ENCODE measurements around the gene AEBP2. TPM values are rescaled to one million over a fixed set of nuclear protein-coding genes. Genes with fewer than 3 reads are reported as not detected.
A peak's percentile ranks its signal among the peaks of the same experiment; 100 is the strongest.
"Not testable (repeated sequence)": the region's sequence is repeated elsewhere in the genome, so short reads cannot be mapped to it uniquely, and the experiment has no call there.

AEBP2 gene
- total and polyA plus RNA-seq, 3 donors from 2014 or later = 30.8 to 62.0 (median 57.7) TPM

GRCh38 chr12:19398376-19399363 lies 40.6 kb upstream of the AEBP2 start:
- Histone ChIP-seq H3K36me3 (ENCODE audit: low read depth, missing control alignments) (no peaks in the 10 kb centered on the region), H3K27me3 (no peaks in the 10 kb centered on the region), H3K9me3 (no peaks in the 10 kb centered on the region), H3K27ac (no peak overlapping the region), H3K4me1 (no peaks in the 10 kb centered on the region), H3K4me3 (no peak overlapping the region)
- DNase-seq = no peak
- TF ChIP-seq POLR2A (IDR thresholded peaks at IDR 0.05) = no peak
- no peak for TF ChIP-seq CTCF (IDR thresholded peaks at IDR 0.05)
- intact Hi-C loops (cut with DNase I; ENCODE audit: low total_unique reads) = no loop called here
- 94 to 96% methylated on average over 6 of the region's 6 CpGs for whole genome bisulfite sequencing, 2 donors

- DNase-seq; H3K4me1 ChIP-seq; H3K4me3 ChIP-seq; H3K27ac ChIP-seq; H3K27me3 ChIP-seq; intact Hi-C loops (cut with DNase I; ENCODE audit: low total_unique reads); H3K36me3 ChIP-seq (ENCODE audit: low read depth, missing control alignments); H3K9me3 ChIP-seq: not testable (repeated sequence)
- WGBS, 2 donors = 92 to 94% methylated on average over 9 of the region's 9 CpGs
Measured at GRCh38 chr12:19400649-19401285, 38.5 kb upstream of the AEBP2 start.

- H3K4me1 ChIP-seq = no peaks in the 10 kb centered on the region
- no peak overlapping the region for H3K4me3 ChIP-seq
- TF ChIP-seq CTCF (IDR thresholded peaks at IDR 0.05) (no peak), POLR2A (IDR thresholded peaks at IDR 0.05) (no peak)
- no peaks in the 10 kb centered on the region for H3K27me3 ChIP-seq
- no peaks in the 10 kb centered on the region for H3K36me3 ChIP-seq (ENCODE audit: low read depth, missing control alignments)
- intact Hi-C loops (cut with DNase I; ENCODE audit: low total_unique reads) = no loop called here
- no peak for DNase-seq
- WGBS, 2 donors = 87 to 91% methylated on average over 6 of the region's 6 CpGs
- no peak overlapping the region for H3K27ac ChIP-seq
- H3K9me3 ChIP-seq = no peaks in the 10 kb centered on the region
Measured at GRCh38 chr12:19402211-19402610, 37.1 kb upstream of the AEBP2 start.

- Histone ChIP-seq H3K4me3 (no peak overlapping the region), H3K36me3 (ENCODE audit: low read depth, missing control alignments) (no peaks in the 10 kb centered on the region), H3K9me3 (no peaks in the 10 kb centered on the region), H3K4me1 (no peaks in the 10 kb centered on the region), H3K27ac (no peak overlapping the region), H3K27me3 (no peaks in the 10 kb centered on the region)
- 43 to 67% methylated on average over 3 to 4 of the region's 4 CpGs for WGBS, 2 donors
- peak; percentile 73 for DNase-seq
- TF ChIP-seq POLR2A (IDR thresholded peaks at IDR 0.05) = no peak
- intact Hi-C loops (cut with DNase I; ENCODE audit: low total_unique reads) = no loop called here
Measured at GRCh38 chr12:19402743-19403431, 36.4 kb upstream of the AEBP2 start.

- peak; percentile 19 for DNase-seq
- Histone ChIP-seq H3K27me3 (no peaks in the 10 kb centered on the region), H3K4me1 (no peaks in the 10 kb centered on the region), H3K9me3 (no peaks in the 10 kb centered on the region), H3K36me3 (ENCODE audit: low read depth, missing control alignments) (no peaks in the 10 kb centered on the region), H3K4me3 (peak overlapping the region; percentile 39 to 61), H3K27ac (peak overlapping the region in 1 of 2 donors; percentile 2)
- WGBS, 2 donors = 58 to 75% methylated on average over 14 to 16 of the region's 16 CpGs
- TF ChIP-seq POLR2A (IDR thresholded peaks at IDR 0.05) = no peak
- TF ChIP-seq CTCF (IDR thresholded peaks at IDR 0.05) = no peak
- intact Hi-C loops (cut with DNase I; ENCODE audit: low total_unique reads) = no loop called here
Measured at GRCh38 chr12:19404242-19404880, 34.9 kb upstream of the AEBP2 start.

Measured in testis (tissue), 3 donors.